Lower lobe of right lung (tissue), 2 donors: ENCODE data around the gene TRIM26. TPM values are rescaled to one million over a fixed set of nuclear protein-coding genes. Genes with fewer than 3 reads are reported as not detected.

ENCODE experiments used
- ATAC-seq, 2 donors: fragments of 200-7000 bp; cut with Tn5 transposase; one replicate each; pipeline ENCODE4 v1.9.1; 2020 to 2022; ENCODE audit warnings: mild to moderate bottlenecking in 2 of 2, moderate library complexity in 2 of 2
- DNase-seq: peaks from one replicate; pipeline ENCODE4 v3.0.0-alpha.2; 2020
- H3K27ac ChIP-seq: fragments of 200-600 bp; one replicate; pipeline ENCODE4 v1.8.0; 2022
- H3K27me3 ChIP-seq: fragments of 200-600 bp; one replicate; pipeline ENCODE4 v1.8.0; 2022; ENCODE audit warnings: low read depth
- H3K36me3 ChIP-seq: fragments of 200-600 bp; one replicate; pipeline ENCODE4 v1.8.0; 2022; ENCODE audit warnings: mild to moderate bottlenecking
- H3K4me1 ChIP-seq: fragments of 200-600 bp; one replicate; pipeline ENCODE4 v1.8.0; 2022
- H3K4me3 ChIP-seq: fragments of 200-600 bp; one replicate; pipeline ENCODE4 v1.8.0; 2022; ENCODE audit warnings: mild to moderate bottlenecking
- H3K9me3 ChIP-seq: fragments of 200-600 bp; one replicate; pipeline ENCODE4 v1.8.0; 2022
- CTCF ChIP-seq: fragments of 200-600 bp; IDR thresholded peaks from one replicate; pipeline ENCODE4 v1.8.0; 2022; ENCODE audit warnings: antibody characterized with exemption, mild to moderate bottlenecking
- intact Hi-C: fragments of 100-400 bp; cut with DNase I; formaldehyde crosslinking; loops from one replicate; pipeline ENCODE4 v1.11.0; 2022
- total RNA-seq: library from RNA; stranded (reverse); fragmentation: NEBNext Ultra II Directional; extraction: Animal tissue kit (Norgen Biotek cat#: 25700); gene quantifications from one replicate; pipeline ENCODE4 v1.2.1, GENCODE V29; 2021
- donor health status: DM: no; HTN: yes; CAD: no; lungs with severe emphysema.

TRIM26 gene
- total RNA-seq, 1 donor from 2014 or later: 46.0 TPM

GRCh38 chr6:30162265-30163089 is 50.7 kb downstream of the TRIM26 start:
- no peaks in the 10 kb centered on the region for H3K36me3 ChIP-seq
- H3K27me3 ChIP-seq: no peaks in the 10 kb centered on the region
- H3K4me3 ChIP-seq: no peak overlapping the region
- TF ChIP-seq CTCF: no peak
- H3K9me3 ChIP-seq: no peaks in the 10 kb centered on the region
- DNase-seq: no peak
- no peak overlapping the region for H3K27ac ChIP-seq
- no peak for ATAC-seq
- peaks cover 4% of the 10 kb centered on the region for H3K4me1 ChIP-seq
- intact Hi-C loops: no loop called here

- H3K27me3 ChIP-seq: no peaks in the 10 kb centered on the region
- H3K4me1 ChIP-seq: peaks cover 19% of the 10 kb centered on the region
- intact Hi-C loops: no loop called here
- DNase-seq: no peak
- TF ChIP-seq CTCF: no peak
- no peak for ATAC-seq
- no peak within 1 kb of the TSS for H3K4me3 ChIP-seq
- H3K9me3 ChIP-seq: no peaks in the 10 kb centered on the region
- H3K27ac ChIP-seq: no peak within 1 kb of the TSS
- no peaks in the 10 kb centered on the region for H3K36me3 ChIP-seq
These were observed 52.2 kb downstream of the TRIM26 start, which contains the start of gene TRIM10 for GRCh38 chr6:30160785-30161531. TSS of gene TRIM10 (minus strand) at chr6:30161211. CDS start at chr6:30160858, 353 bp downstream.

GRCh38 chr6:30160008-30160784 is 53.0 kb downstream of the TRIM26 start:
- DNase-seq (no peak), ATAC-seq (no peak)
- no peak overlapping the region for H3K27ac ChIP-seq
- intact Hi-C loops: no loop called here
- H3K36me3 ChIP-seq: no peaks in the 10 kb centered on the region
- no peaks in the 10 kb centered on the region for H3K27me3 ChIP-seq
- TF ChIP-seq CTCF: no peak
- H3K4me3 ChIP-seq: no peak overlapping the region
- no peaks in the 10 kb centered on the region for H3K9me3 ChIP-seq
- H3K4me1 ChIP-seq: peaks cover 27% of the 10 kb centered on the region

GRCh38 chr6:30158475-30159040 is 54.6 kb downstream of the TRIM26 start:
- Histone ChIP-seq H3K4me1 (peaks cover 27% of the 10 kb centered on the region), H3K27ac (no peak overlapping the region), H3K9me3 (no peaks in the 10 kb centered on the region), H3K4me3 (no peak overlapping the region), H3K36me3 (no peaks in the 10 kb centered on the region), H3K27me3 (no peaks in the 10 kb centered on the region)
- intact Hi-C loops: no loop called here
- ATAC-seq (no peak), DNase-seq (no peak)
- no peak for TF ChIP-seq CTCF

- ATAC-seq: no peak
- Histone ChIP-seq H3K4me1 (peaks cover 27% of the 10 kb centered on the region), H3K4me3 (no peak overlapping the region), H3K9me3 (no peaks in the 10 kb centered on the region), H3K27me3 (no peaks in the 10 kb centered on the region), H3K27ac (no peak overlapping the region), H3K36me3 (no peaks in the 10 kb centered on the region)
- TF ChIP-seq CTCF: no peak
- intact Hi-C loops: no loop called here
- DNase-seq: no peak
These were observed 55.2 kb downstream of the TRIM26 start for GRCh38 chr6:30157999-30158398.
